HL-60 (cell line): ENCODE measurements around the gene TGFB1I1.
"Not testable (repeated sequence)": the region's sequence is repeated elsewhere in the genome, so short reads cannot be mapped to it uniquely, and the experiment has no call there.

ENCODE experiments used
- DNase-seq, 2 experiments: peaks; one replicate each; pipeline ENCODE4 v3.0.0-alpha.2; 2010 to 2020; ENCODE audit warnings: low read depth in 1 of 2, low spot score in 1 of 2
- H3K27ac ChIP-seq: fragments of 250-450 bp; sonication (Bioruptor Pico); replicated peaks from 2 replicates; pipeline ENCODE4 v1.5.1; 2020; ENCODE audit warnings: mild to moderate bottlenecking, moderate library complexity
- H3K27me3 ChIP-seq: fragments of 250-450 bp; sonication (Bioruptor Pico); 2 replicates; pipeline ENCODE4 v1.5.1; 2021; ENCODE audit warnings: mild to moderate bottlenecking, moderate library complexity; ENCODE audit not compliant: insufficient read depth, poor library complexity, severe bottlenecking
- H3K4me3 ChIP-seq: replicated peaks from 2 replicates; pipeline ENCODE4 v1.5.1; 2011; ENCODE audit warnings: mild to moderate bottlenecking, control low read depth, low read length; ENCODE audit not compliant: insufficient read depth
- CTCF ChIP-seq: IDR thresholded peaks from one replicate; pipeline ENCODE4 v1.5.1; 2011; ENCODE audit warnings: low read length, control low read depth, inconsistent platforms; ENCODE audit not compliant: insufficient read depth
- GABPA ChIP-seq: IDR thresholded peaks from 2 replicates; pipeline ENCODE4 v1.6.1; 2012; ENCODE audit warnings: low read depth
- POLR2AphosphoS5 ChIP-seq: IDR thresholded peaks from 2 replicates; pipeline ENCODE4 v1.6.1; 2012; ENCODE audit warnings: low read depth
- REST ChIP-seq: IDR thresholded peaks from 2 replicates; pipeline ENCODE4 v1.6.1; 2012; ENCODE audit warnings: low read depth; ENCODE audit not compliant: insufficient replicate concordance
- SPI1 ChIP-seq: IDR thresholded peaks from 2 replicates; pipeline ENCODE4 v1.6.1; 2012; ENCODE audit warnings: low read depth, mild to moderate bottlenecking, borderline replicate concordance

The TGFB1I1 gene

GRCh38 chr16:31439519-31439918 lies 32.4 kb upstream of the TGFB1I1 start:
- TF ChIP-seq POLR2AphosphoS5 (no peak), SPI1 (peak; percentile 38; the same call in 1 of the 2 replicates)
- H3K27ac ChIP-seq = no peak overlapping the region

GRCh38 chr16:31440516-31441184 lies 31.3 kb upstream of the TGFB1I1 start:
- TF ChIP-seq SPI1 (no peak), CTCF (no peak), POLR2AphosphoS5 (no peak), REST (no peak), GABPA (no peak)
- H3K4me3 ChIP-seq = no peak overlapping the region
- no peak overlapping the region for H3K27ac ChIP-seq
- no peaks in the 10 kb centered on the region for H3K27me3 ChIP-seq
- DNase-seq = no peak

More at GRCh38 chr16:31439519-31439918, 32.4 kb upstream of the TGFB1I1 start:
- no peak overlapping the region for H3K4me3 ChIP-seq
- no peak for DNase-seq
- H3K27me3 ChIP-seq = no peaks in the 10 kb centered on the region

- no peak overlapping the region for H3K27ac ChIP-seq
- no peak for DNase-seq
- no peaks in the 10 kb centered on the region for H3K27me3 ChIP-seq
- peak overlapping the region; percentile 72; the same call in 1 of the 2 replicates for H3K4me3 ChIP-seq
- TF ChIP-seq GABPA = no peak
- TF ChIP-seq POLR2AphosphoS5 = no peak
- no peak for TF ChIP-seq SPI1
- TF ChIP-seq REST = no peak
- TF ChIP-seq CTCF = no peak
Measured at GRCh38 chr16:31441956-31442355, 30.0 kb upstream of the TGFB1I1 start.

GRCh38 chr16:31445931-31446330 lies 26.0 kb upstream of the TGFB1I1 start:
- not testable (repeated sequence) for DNase-seq, H3K27ac ChIP-seq, H3K4me3 ChIP-seq, H3K27me3 ChIP-seq

- DNase-seq = no peak
- TF ChIP-seq REST (no peak), POLR2AphosphoS5 (no peak), GABPA (no peak)
- Histone ChIP-seq H3K27ac (no peak overlapping the region), H3K4me3 (no peak overlapping the region), H3K27me3 (no peaks in the 10 kb centered on the region)
Measured at GRCh38 chr16:31451201-31451600, 20.8 kb upstream of the TGFB1I1 start.
